Smooth muscle cell (in vitro differentiated cells): ENCODE results near the gene TMEM219. TPM values are rescaled to one million over a fixed set of nuclear protein-coding genes. Genes with fewer than 3 reads are reported as not detected.

ENCODE experiments used
- DNase-seq: peaks from one replicate; lab custom pipeline; 2025; ENCODE audit not compliant: unreplicated experiment; lab: John Stamatoyannopoulos, UW
- H2AFZ ChIP-seq: fragments of 200-600 bp; sonication (generic); 2 replicates; pipeline ENCODE4 v1.6.0; 2016; ENCODE audit warnings: antibody characterized with exemption, low read depth, mild to moderate bottlenecking
- H3F3A ChIP-seq: fragments of 200-600 bp; sonication (generic); 2 replicates; pipeline ENCODE4 v1.6.0; 2017; ENCODE audit warnings: antibody characterized with exemption, low read depth
- H3K27ac ChIP-seq: fragments of 200-600 bp; sonication (generic); 2 replicates; pipeline ENCODE4 v1.5.1; 2016; ENCODE audit warnings: low read depth, mild to moderate bottlenecking
- H3K27me3 ChIP-seq: fragments of 200-600 bp; sonication (generic); 2 replicates; pipeline ENCODE4 v1.6.1; 2016; ENCODE audit warnings: low read depth, mild to moderate bottlenecking
- H3K36me3 ChIP-seq: fragments of 200-600 bp; sonication (generic); 2 replicates; pipeline ENCODE4 v1.5.1; 2016; ENCODE audit warnings: low read depth
- H3K4me1 ChIP-seq: fragments of 200-600 bp; sonication (generic); 2 replicates; pipeline ENCODE4 v1.5.1; 2016; ENCODE audit warnings: low read depth
- H3K4me2 ChIP-seq: fragments of 200-600 bp; sonication (generic); 2 replicates; pipeline ENCODE4 v1.6.0; 2016; ENCODE audit warnings: mild to moderate bottlenecking
- H3K4me3 ChIP-seq: fragments of 200-600 bp; sonication (generic); 2 replicates; pipeline ENCODE4 v1.5.1; 2016; ENCODE audit warnings: mild to moderate bottlenecking
- H3K79me2 ChIP-seq: fragments of 200-600 bp; sonication (generic); 2 replicates; pipeline ENCODE4 v1.6.0; 2016; ENCODE audit warnings: low read depth, mild to moderate bottlenecking
- H3K9ac ChIP-seq: fragments of 200-600 bp; sonication (generic); 2 replicates; pipeline ENCODE4 v1.6.0; 2016; ENCODE audit warnings: low read depth
- H3K9me3 ChIP-seq: fragments of 200-600 bp; sonication (generic); replicated peaks from 2 replicates; pipeline ENCODE4 v1.5.1; 2016; ENCODE audit warnings: low read depth
- H4K20me1 ChIP-seq: fragments of 200-600 bp; sonication (generic); 2 replicates; pipeline ENCODE4 v1.6.0; 2016; ENCODE audit warnings: low read depth
- CTCF ChIP-seq: fragments of 200-600 bp; sonication (generic); IDR thresholded peaks from 2 replicates; pipeline ENCODE4 v1.5.1; 2017; ENCODE audit warnings: borderline replicate concordance, mild to moderate bottlenecking, antibody characterized with exemption; ENCODE audit not compliant: insufficient read depth, poor library complexity, severe bottlenecking
- WGBS: methylation state at CpG from one replicate; pipeline ENCODE4 v1.1.7; 2016; ENCODE audit warnings: low lambda C conversion rate; 5-methylcytosine and 5-hydroxymethylcytosine counted together
- polyA plus RNA-seq: library from polyadenylated mRNA; unstranded; fragments of >200 nt; fragmentation: Nextera tagmentation; extraction: Ambion mirVana; gene quantifications from 2 replicates; pipeline ENCODE4 v1.2.1, GENCODE V29; 2016
- total RNA-seq: library from RNA; depleted of rRNA; stranded (reverse); fragments of >200 nt; gene quantifications from 2 replicates; pipeline ENCODE4 v1.2.3, GENCODE V29; 2014

TMEM219 gene
- total and polyA plus RNA-seq, 2 experiments from 2014 or later, result 99.2 to 186 TPM

GRCh38 chr16:29915590-29916247 lies 46.2 kb upstream of the TMEM219 start:
- Histone ChIP-seq H3K4me2 (no peak overlapping the region), H3K4me3 (no peak overlapping the region), H4K20me1 (peaks cover 8% of the 10 kb centered on the region), H3K9me3 (no peaks in the 10 kb centered on the region), H2AFZ (no peak overlapping the region), H3K27me3 (no peaks in the 10 kb centered on the region), H3K9ac (no peak overlapping the region), H3F3A (no peaks in the 10 kb centered on the region), H3K4me1 (no peaks in the 10 kb centered on the region), H3K36me3 (peaks cover 10% of the 10 kb centered on the region), H3K27ac (no peak overlapping the region), H3K79me2 (peaks cover 1% of the 10 kb centered on the region)
- no peak for DNase-seq
- 87% methylated on average over 6 of the region's 6 CpGs for WGBS
- no peak for TF ChIP-seq CTCF

- Histone ChIP-seq H3K36me3 (peaks cover 11% of the 10 kb centered on the region), H3K79me2 (peaks cover 3% of the 10 kb centered on the region), H3K9me3 (no peaks in the 10 kb centered on the region), H4K20me1 (peaks cover 8% of the 10 kb centered on the region), H3K4me1 (no peaks in the 10 kb centered on the region), H2AFZ (no peak overlapping the region), H3K27me3 (no peaks in the 10 kb centered on the region), H3K4me2 (no peak overlapping the region), H3K9ac (no peak overlapping the region), H3K27ac (no peak overlapping the region), H3F3A (no peaks in the 10 kb centered on the region), H3K4me3 (no peak overlapping the region)
- 94% methylated on average over 1 of the region's 1 CpG for WGBS
- TF ChIP-seq CTCF, result no peak
- no peak for DNase-seq
Measured at GRCh38 chr16:29916979-29917378, 44.9 kb upstream of the TMEM219 start.

GRCh38 chr16:29920288-29921033 lies 41.4 kb upstream of the TMEM219 start:
- Histone ChIP-seq H3K4me3 (no peak overlapping the region), H3K79me2 (peaks cover 27% of the 10 kb centered on the region), H3K9me3 (no peaks in the 10 kb centered on the region), H3K27ac (no peak overlapping the region), H3F3A (no peaks in the 10 kb centered on the region), H4K20me1 (peaks cover 13% of the 10 kb centered on the region), H3K4me2 (no peak overlapping the region), H3K27me3 (no peaks in the 10 kb centered on the region), H3K4me1 (peaks cover 7% of the 10 kb centered on the region), H2AFZ (no peak overlapping the region), H3K9ac (no peak overlapping the region), H3K36me3 (peaks cover 11% of the 10 kb centered on the region)
- WGBS, result 95% methylated on average over 6 of the region's 6 CpGs
- TF ChIP-seq CTCF, result no peak
- DNase-seq, result no peak
